ENCODE data around the gene PTPRM.

Gene PTPRM

DNA sequence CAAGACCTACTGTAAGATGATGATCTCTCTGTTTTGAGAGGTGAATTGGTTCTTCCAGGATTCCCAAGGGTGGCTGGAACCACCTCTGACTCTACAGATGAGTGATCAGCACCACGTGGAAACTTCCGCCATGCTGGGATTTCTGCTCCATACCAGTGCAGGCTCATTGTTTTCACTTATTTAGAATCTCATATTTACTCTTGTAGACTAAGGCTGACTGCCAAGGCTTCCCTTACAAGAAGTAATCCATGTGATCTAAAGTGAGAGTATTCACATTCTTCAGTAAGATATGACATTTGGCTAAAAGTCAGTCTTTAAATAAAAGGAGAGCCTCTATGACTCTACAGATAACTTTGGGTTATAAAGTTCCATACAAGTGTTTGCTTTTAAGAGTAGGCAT, 719.2 kb downstream of the PTPRM start:
- H3K9me3 ChIP-seq (ENCODE audit: control insufficient read depth, low read length) = no peaks in the 10 kb centered on the region
- H3K27ac ChIP-seq (ENCODE audit: low read depth, low read length, severe bottlenecking) = no peak overlapping the region
- H3K4me1 ChIP-seq (ENCODE audit: control insufficient read depth, insufficient read depth, low read length, poor library complexity, severe bottlenecking) = no peaks in the 10 kb centered on the region
- H3K36me3 ChIP-seq (ENCODE audit: control insufficient read depth, insufficient read depth, low read length) = no peaks in the 10 kb centered on the region
- H3K4me3 ChIP-seq (ENCODE audit: extremely low read depth, insufficient read depth, low read length, poor library complexity, severe bottlenecking) = no peak overlapping the region
- 60% methylated on average over 1 of the region's 2 CpGs; no CpG with 5 or more reads in 1 of the 2 experiments for WGBS, 2 experiments (ENCODE audit: insufficient coverage in 2 of 2)

DNA sequence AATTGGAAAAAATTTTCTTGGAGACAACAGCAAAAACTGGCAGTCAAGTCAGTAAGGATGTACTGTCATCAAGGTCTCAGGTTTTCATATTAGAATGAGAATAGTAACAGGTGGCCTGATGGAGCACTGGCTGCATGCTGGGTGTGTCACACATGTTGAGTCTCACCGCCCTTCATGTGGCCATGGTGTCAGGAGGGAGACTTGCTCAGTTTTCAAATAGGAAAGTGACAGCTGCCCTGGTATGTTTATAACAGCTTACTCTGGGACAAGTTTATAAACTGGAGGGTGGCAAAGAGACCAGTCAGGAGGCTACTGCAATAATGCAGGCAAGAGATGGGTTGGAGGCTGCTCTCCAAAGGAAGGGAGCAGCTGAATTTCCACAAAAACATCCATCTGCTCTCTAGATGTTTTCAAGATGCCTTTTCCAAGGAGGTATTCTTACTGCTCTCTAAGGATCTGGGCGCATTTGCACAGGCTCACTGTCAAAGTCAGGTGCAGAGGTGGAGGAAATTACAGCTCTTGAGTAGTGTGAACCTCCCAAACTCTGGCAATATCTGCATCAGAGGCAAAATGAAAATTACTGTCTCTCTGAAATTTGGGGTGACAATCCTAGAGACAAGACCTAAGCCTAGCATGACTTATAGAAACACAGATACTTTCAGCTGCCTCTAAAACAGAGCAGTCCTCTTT, 720.2 kb downstream of the PTPRM start:
- Histone ChIP-seq H3K27ac (ENCODE audit: low read depth, low read length, severe bottlenecking) (no peak overlapping the region), H3K36me3 (ENCODE audit: control insufficient read depth, insufficient read depth, low read length) (no peaks in the 10 kb centered on the region), H3K4me3 (ENCODE audit: extremely low read depth, insufficient read depth, low read length, poor library complexity, severe bottlenecking) (no peak overlapping the region), H3K4me1 (ENCODE audit: control insufficient read depth, insufficient read depth, low read length, poor library complexity, severe bottlenecking) (no peaks in the 10 kb centered on the region), H3K9me3 (ENCODE audit: control insufficient read depth, low read length) (no peaks in the 10 kb centered on the region)
- WGBS, 2 experiments (ENCODE audit: insufficient coverage in 2 of 2) = 77 to 96% methylated on average over 1 to 2 of the region's 2 CpGs

DNA sequence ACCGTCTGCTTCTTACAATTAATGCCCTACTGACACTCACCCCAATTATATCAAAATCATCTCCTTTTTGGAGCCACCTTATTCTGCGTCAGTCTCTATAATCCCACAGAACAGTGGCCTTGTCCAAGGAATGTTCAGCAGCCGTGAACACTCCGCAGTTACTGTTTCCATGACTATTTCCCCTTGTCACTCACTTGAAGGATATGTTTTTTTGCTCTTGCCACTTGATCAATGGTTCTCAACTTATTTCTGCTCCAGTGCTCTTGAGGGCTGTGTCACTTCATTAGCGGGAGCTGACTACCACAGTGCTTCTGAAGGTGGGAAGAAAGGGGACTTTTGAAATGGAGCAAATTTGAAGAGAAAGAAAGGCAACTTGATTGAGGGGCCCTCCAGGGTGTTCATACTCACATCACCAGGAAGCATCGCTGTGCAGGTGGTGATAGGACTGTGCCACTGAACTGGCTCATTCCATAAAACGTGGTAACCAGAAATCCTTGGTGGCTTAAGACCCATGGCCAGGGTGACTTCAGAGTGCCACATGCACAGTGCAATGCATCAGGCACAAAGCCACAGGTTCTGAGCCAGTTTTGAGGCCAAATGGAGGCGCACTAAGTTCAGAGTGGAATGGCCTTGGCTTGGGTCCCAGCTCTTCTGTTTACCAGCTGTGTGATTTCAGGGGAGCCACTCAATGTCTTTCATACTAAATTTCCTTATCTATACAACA, 721.5 kb downstream of the PTPRM start:
- 85 to 91% methylated on average over 7 of the region's 8 CpGs for WGBS, 2 experiments (ENCODE audit: insufficient coverage in 2 of 2)
- Histone ChIP-seq H3K27ac (ENCODE audit: low read depth, low read length, severe bottlenecking) (no peak overlapping the region), H3K36me3 (ENCODE audit: control insufficient read depth, insufficient read depth, low read length) (no peaks in the 10 kb centered on the region), H3K4me1 (ENCODE audit: control insufficient read depth, insufficient read depth, low read length, poor library complexity, severe bottlenecking) (no peaks in the 10 kb centered on the region), H3K9me3 (ENCODE audit: control insufficient read depth, low read length) (no peaks in the 10 kb centered on the region), H3K4me3 (ENCODE audit: extremely low read depth, insufficient read depth, low read length, poor library complexity, severe bottlenecking) (no peak overlapping the region)

DNA sequence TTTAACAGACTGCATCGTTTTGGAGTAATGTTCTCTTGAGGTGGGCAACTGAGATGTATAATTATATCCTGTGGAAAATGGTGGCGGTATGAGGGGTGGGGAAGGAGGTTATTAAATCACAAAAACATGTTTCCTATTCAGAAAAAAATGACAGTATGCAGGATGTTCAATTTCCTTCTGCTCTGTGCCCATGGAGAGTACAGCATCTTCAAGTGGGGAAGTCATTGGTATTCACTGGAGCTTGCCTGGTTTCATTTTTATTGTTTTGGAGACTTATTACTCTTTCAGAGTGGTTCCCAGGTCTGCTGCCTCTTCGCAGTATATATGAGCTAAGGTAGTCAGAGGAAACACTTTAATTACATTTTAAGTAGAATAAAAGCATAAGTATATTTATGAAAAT, 723.3 kb downstream of the PTPRM start:
- Histone ChIP-seq H3K4me3 (ENCODE audit: extremely low read depth, insufficient read depth, low read length, poor library complexity, severe bottlenecking) (no peak overlapping the region), H3K4me1 (ENCODE audit: control insufficient read depth, insufficient read depth, low read length, poor library complexity, severe bottlenecking) (no peaks in the 10 kb centered on the region), H3K36me3 (ENCODE audit: control insufficient read depth, insufficient read depth, low read length) (no peaks in the 10 kb centered on the region), H3K27ac (ENCODE audit: low read depth, low read length, severe bottlenecking) (no peak overlapping the region), H3K9me3 (ENCODE audit: control insufficient read depth, low read length) (no peaks in the 10 kb centered on the region)
- no CpG with 5 or more reads among the region's 3 CpGs for WGBS, 2 experiments (ENCODE audit: insufficient coverage in 2 of 2)

DNA sequence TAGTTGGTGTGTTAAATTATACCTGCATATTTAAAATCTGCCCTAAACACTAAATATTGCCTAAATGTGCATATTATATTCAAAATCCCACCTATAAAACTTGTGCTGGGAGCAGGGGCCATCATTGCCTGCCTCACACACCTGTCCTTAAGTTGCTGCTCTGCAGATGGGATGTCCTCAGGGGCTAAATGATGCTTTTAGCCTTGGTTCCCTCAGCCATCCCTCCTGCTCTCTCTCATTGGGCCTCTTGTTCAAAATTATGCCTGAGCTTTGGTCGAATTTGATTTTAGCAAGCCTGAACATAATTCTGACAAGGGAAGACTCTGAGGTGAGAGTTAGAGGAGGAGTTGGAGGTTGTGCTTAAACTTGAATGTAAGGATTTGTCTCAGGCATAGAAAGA, 723.8 kb downstream of the PTPRM start:
- 100% methylated on average over 1 of the region's 1 CpG for WGBS, 2 experiments (ENCODE audit: insufficient coverage in 2 of 2)
- no peak overlapping the region for H3K27ac ChIP-seq (ENCODE audit: low read depth, low read length, severe bottlenecking)
- no peak overlapping the region for H3K4me3 ChIP-seq (ENCODE audit: extremely low read depth, insufficient read depth, low read length, poor library complexity, severe bottlenecking)
- H3K36me3 ChIP-seq (ENCODE audit: control insufficient read depth, insufficient read depth, low read length) = no peaks in the 10 kb centered on the region
- H3K9me3 ChIP-seq (ENCODE audit: control insufficient read depth, low read length) = no peaks in the 10 kb centered on the region
- H3K4me1 ChIP-seq (ENCODE audit: control insufficient read depth, insufficient read depth, low read length, poor library complexity, severe bottlenecking) = no peaks in the 10 kb centered on the region

DNA sequence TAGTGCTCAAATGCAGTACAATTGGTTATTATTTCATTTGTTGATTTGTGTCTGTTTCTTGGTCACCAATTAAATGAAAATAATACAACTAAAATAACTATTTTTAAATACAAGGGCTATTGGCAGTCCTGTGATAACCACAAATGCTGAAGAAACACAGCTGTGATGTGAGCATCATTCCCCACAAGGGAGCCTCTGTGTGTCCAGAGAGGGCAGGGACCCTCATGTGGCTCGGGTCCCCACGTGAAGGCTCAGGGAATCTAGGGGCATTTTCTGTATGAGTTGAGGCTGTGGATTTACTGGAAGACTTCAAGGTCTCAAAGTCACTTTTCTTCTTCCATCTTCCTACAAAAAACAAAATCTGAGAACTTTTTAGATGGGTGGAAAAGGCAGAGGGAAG, 726.1 kb downstream of the PTPRM start:
- Histone ChIP-seq H3K4me3 (ENCODE audit: extremely low read depth, insufficient read depth, low read length, poor library complexity, severe bottlenecking) (no peak overlapping the region), H3K27ac (ENCODE audit: low read depth, low read length, severe bottlenecking) (no peak overlapping the region), H3K9me3 (ENCODE audit: control insufficient read depth, low read length) (no peaks in the 10 kb centered on the region), H3K4me1 (ENCODE audit: control insufficient read depth, insufficient read depth, low read length, poor library complexity, severe bottlenecking) (no peaks in the 10 kb centered on the region), H3K36me3 (ENCODE audit: control insufficient read depth, insufficient read depth, low read length) (no peaks in the 10 kb centered on the region)
- WGBS, 2 experiments (ENCODE audit: insufficient coverage in 2 of 2) = 83 to 100% methylated on average over 1 to 2 of the region's 2 CpGs

DNA sequence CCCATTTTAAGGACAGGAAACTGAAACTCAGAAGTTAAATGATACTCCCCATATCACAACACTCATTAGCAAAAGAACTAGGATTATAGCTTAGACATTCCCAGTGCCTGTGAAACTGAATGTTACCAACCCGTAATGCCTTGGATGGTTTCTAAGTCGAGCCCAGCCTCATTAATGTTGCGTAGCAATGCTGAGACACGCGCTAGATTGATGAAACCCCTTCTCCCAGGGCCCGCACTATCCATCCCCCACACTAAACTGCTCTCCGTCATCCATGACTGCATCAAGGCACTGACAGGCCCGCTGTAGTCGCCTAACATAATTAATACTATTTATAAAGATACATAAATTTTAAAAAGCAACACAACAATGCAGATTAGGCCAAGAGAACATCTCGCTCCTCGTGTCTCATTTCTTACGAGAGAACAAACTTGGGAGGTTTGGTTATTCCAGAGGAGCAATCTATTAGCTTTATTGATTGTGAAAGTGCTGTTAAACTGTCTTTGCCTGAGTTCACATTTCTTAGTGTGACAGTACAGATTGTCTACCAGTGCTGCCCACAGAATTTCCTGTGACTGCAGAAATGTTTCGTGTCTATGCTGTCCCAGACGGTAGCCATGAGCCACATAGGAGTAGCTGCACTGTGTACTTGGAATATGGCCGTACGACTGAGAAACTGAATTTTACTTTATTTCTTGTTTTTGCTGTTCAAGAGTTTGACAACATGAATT, 729.9 kb downstream of the PTPRM start:
- H3K9me3 ChIP-seq (ENCODE audit: control insufficient read depth, low read length) = no peaks in the 10 kb centered on the region
- no peak overlapping the region for H3K27ac ChIP-seq (ENCODE audit: low read depth, low read length, severe bottlenecking)
- no peaks in the 10 kb centered on the region for H3K4me1 ChIP-seq (ENCODE audit: control insufficient read depth, insufficient read depth, low read length, poor library complexity, severe bottlenecking)
- WGBS, 2 experiments (ENCODE audit: insufficient coverage in 2 of 2) = 97 to 99% methylated on average over 10 of the region's 16 CpGs
- no peak overlapping the region for H3K4me3 ChIP-seq (ENCODE audit: extremely low read depth, insufficient read depth, low read length, poor library complexity, severe bottlenecking)
- no peaks in the 10 kb centered on the region for H3K36me3 ChIP-seq (ENCODE audit: control insufficient read depth, insufficient read depth, low read length)

DNA sequence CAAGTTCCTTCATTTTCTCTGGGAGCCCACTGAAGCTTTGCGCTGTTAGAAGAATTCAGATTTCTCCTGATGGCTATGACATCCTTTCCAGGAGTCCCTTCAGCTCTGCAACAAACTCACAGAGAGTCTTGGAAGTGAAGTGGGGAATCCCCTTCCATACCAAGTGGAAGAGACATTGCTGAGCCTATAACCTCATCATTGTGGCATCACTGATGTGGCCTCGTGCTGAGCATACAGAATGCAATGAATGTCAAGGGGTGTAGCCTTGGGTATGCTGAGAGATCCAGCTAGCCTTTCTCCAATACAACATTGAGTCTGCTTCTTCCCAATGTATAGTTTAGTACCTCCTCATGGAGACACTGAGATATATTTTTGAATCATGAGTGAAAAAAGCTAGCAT, 731.1 kb downstream of the PTPRM start:
- WGBS, 2 experiments (ENCODE audit: insufficient coverage in 2 of 2) = 78 to 100% methylated on average over 1 of the region's 2 CpGs
- no peak overlapping the region for H3K27ac ChIP-seq (ENCODE audit: low read depth, low read length, severe bottlenecking)
- H3K4me1 ChIP-seq (ENCODE audit: control insufficient read depth, insufficient read depth, low read length, poor library complexity, severe bottlenecking) = no peaks in the 10 kb centered on the region
- no peak overlapping the region for H3K4me3 ChIP-seq (ENCODE audit: extremely low read depth, insufficient read depth, low read length, poor library complexity, severe bottlenecking)
- H3K9me3 ChIP-seq (ENCODE audit: control insufficient read depth, low read length) = no peaks in the 10 kb centered on the region
- H3K36me3 ChIP-seq (ENCODE audit: control insufficient read depth, insufficient read depth, low read length) = no peaks in the 10 kb centered on the region

DNA sequence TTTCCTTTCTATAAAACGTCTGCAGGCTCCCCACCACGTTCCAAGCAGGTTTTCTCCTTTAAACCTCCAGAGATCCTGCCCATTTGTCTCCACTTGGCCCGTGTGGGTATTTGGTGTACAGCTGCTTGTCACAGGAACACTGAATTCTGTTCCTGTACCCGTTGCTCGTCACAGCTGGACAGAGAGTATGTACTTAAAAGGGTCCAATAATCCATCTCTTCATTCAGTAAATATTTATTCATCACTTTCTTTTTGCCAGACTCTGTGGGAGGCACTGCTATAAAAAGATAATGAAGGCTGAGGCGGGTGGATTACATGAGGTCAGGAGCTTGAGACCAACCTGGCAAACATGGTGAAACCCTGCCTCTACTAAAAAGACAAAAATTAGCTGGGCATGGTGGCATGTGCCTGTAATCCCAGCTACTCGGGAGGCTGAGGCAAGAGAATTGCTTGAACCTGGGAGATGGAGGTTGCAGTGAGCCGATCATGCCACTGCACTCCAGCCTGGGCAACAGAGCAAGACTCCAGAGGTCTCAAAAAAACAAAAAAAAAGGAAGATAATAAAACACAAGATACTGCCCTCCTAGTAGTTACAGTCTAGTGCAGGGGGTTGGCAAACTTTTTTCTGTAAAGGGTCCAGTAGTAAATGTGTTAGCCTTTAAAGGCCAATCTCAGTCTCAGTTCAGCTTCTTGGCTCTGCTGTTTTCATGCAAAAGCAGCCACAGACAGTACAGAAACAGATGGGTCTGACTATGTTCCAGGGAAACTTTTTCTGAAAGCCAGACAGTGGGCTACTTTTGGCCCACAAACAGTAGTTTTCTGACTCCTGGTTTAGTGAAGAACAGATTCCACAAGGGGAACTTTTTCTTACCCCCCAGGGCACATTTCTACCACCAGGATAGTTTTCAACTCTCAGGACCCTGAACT, 732.2 kb downstream of the PTPRM start:
- 84 to 85% methylated on average over 3 to 4 of the region's 8 CpGs for WGBS, 2 experiments (ENCODE audit: insufficient coverage in 2 of 2)

DNA sequence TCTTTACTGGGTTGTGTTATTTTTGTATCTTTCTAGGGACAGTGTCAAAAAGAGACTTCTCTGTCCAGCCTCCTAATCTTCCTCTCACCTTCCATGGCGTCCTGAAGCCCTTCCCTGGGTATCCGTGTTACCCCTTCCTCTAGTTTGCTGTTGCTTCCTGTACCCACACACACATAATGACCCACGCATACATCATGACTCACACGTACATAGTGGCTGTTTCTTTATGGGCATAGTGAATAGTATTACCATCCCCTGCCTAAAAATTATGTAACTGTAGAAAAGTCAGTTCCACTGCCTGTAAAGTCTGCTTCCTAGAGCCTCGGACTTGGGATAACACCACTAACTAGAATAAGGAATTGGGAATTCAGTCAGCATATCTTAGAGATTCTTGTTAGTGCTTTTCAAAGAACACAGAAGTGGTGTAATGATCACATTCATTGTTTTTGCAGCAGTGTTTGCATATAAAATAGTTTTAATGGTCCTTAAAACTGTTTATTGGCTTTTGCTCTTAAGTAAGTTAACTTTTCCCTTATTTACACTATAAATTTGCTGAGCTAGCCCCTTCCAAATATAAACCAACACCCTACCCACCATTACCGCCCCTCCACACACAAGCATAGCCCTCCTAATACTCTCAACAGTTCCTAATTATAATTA, 733.8 kb downstream of the PTPRM start:
- Histone ChIP-seq H3K9me3 (ENCODE audit: control insufficient read depth, low read length) (no peaks in the 10 kb centered on the region), H3K36me3 (ENCODE audit: control insufficient read depth, insufficient read depth, low read length) (no peaks in the 10 kb centered on the region), H3K4me3 (ENCODE audit: extremely low read depth, insufficient read depth, low read length, poor library complexity, severe bottlenecking) (no peak overlapping the region), H3K27ac (ENCODE audit: low read depth, low read length, severe bottlenecking) (no peak overlapping the region), H3K4me1 (ENCODE audit: control insufficient read depth, insufficient read depth, low read length, poor library complexity, severe bottlenecking) (no peaks in the 10 kb centered on the region)
- 83 to 86% methylated on average over 1 to 3 of the region's 6 CpGs for WGBS, 2 experiments (ENCODE audit: insufficient coverage in 2 of 2)

More for the DNA sequence above, 732.2 kb downstream of the PTPRM start:
- no peaks in the 10 kb centered on the region for H3K9me3 ChIP-seq (ENCODE audit: control insufficient read depth, low read length)
- H3K36me3 ChIP-seq (ENCODE audit: control insufficient read depth, insufficient read depth, low read length) = no peaks in the 10 kb centered on the region
- H3K27ac ChIP-seq (ENCODE audit: low read depth, low read length, severe bottlenecking) = no peak overlapping the region
- H3K4me1 ChIP-seq (ENCODE audit: control insufficient read depth, insufficient read depth, low read length, poor library complexity, severe bottlenecking) = no peaks in the 10 kb centered on the region
- H3K4me3 ChIP-seq (ENCODE audit: extremely low read depth, insufficient read depth, low read length, poor library complexity, severe bottlenecking) = no peak overlapping the region

Data from mesodermal cell (in vitro differentiated cells).